ENCODE measurements around the gene PILRA. TPM values are rescaled to one million over a fixed set of nuclear protein-coding genes. Genes with fewer than 3 reads are reported as not detected.
"Not testable (repeated sequence)": the region's sequence is repeated elsewhere in the genome, so short reads cannot be mapped to it uniquely, and the experiment has no call there.

The PILRA gene
- total RNA-seq, result 0.68 TPM in 1 of 2 replicates, not detected in the other

GRCh38 chr7:100373261-100373831, at the start of gene PILRA:
Gene PILRA, plus strand, starts transcription at chr7:100373487. Its CDS starts 170 bp downstream, at chr7:100373657.
- H3K4me3 ChIP-seq (ENCODE audit: low read depth, low read length), result no peak within 1 kb of the TSS
- no peaks in the 10 kb centered on the region for H3K36me3 ChIP-seq (ENCODE audit: control insufficient read depth, insufficient read depth, low read length)
- no peak for TF ChIP-seq CTCF (IDR thresholded peaks at IDR 0.05; ENCODE audit: insufficient read depth, low read length, poor library complexity, severe bottlenecking)
- no peaks in the 10 kb centered on the region for H3K27me3 ChIP-seq (ENCODE audit: control insufficient read depth, insufficient read depth, low read length)
- DNase-seq (ENCODE audit: low read depth), result no peak

GRCh38 chr7:100324194-100324593, 49.1 kb upstream of the PILRA start:
- not testable (repeated sequence) for DNase-seq (ENCODE audit: low read depth); H3K36me3 ChIP-seq (ENCODE audit: control insufficient read depth, insufficient read depth, low read length); H3K27me3 ChIP-seq (ENCODE audit: control insufficient read depth, insufficient read depth, low read length); H3K4me3 ChIP-seq (ENCODE audit: low read depth, low read length)

GRCh38 chr7:100325671-100326070, 47.6 kb upstream of the PILRA start:
- not testable (repeated sequence) for DNase-seq (ENCODE audit: low read depth); H3K4me3 ChIP-seq (ENCODE audit: low read depth, low read length); H3K27me3 ChIP-seq (ENCODE audit: control insufficient read depth, insufficient read depth, low read length); H3K36me3 ChIP-seq (ENCODE audit: control insufficient read depth, insufficient read depth, low read length)

GRCh38 chr7:100326914-100327313, 46.4 kb upstream of the PILRA start:
- DNase-seq (ENCODE audit: low read depth); H3K4me3 ChIP-seq (ENCODE audit: low read depth, low read length); H3K27me3 ChIP-seq (ENCODE audit: control insufficient read depth, insufficient read depth, low read length); H3K36me3 ChIP-seq (ENCODE audit: control insufficient read depth, insufficient read depth, low read length): not testable (repeated sequence)

- H3K4me3 ChIP-seq (ENCODE audit: low read depth, low read length), result peak overlapping the region; percentile 71
- DNase-seq (ENCODE audit: low read depth), result peak; percentile 63
- not testable (repeated sequence) for H3K36me3 ChIP-seq (ENCODE audit: control insufficient read depth, insufficient read depth, low read length); H3K27me3 ChIP-seq (ENCODE audit: control insufficient read depth, insufficient read depth, low read length)
Observed at GRCh38 chr7:100335566-100336466, 37.5 kb upstream of the PILRA start.

GRCh38 chr7:100338083-100338696, 35.1 kb upstream of the PILRA start:
- not testable (repeated sequence) for H3K27me3 ChIP-seq (ENCODE audit: control insufficient read depth, insufficient read depth, low read length); H3K36me3 ChIP-seq (ENCODE audit: control insufficient read depth, insufficient read depth, low read length); H3K4me3 ChIP-seq (ENCODE audit: low read depth, low read length)
- DNase-seq (ENCODE audit: low read depth), result peak; percentile 64

GRCh38 chr7:100341286-100341685, 32.0 kb upstream of the PILRA start:
- DNase-seq (ENCODE audit: low read depth); H3K4me3 ChIP-seq (ENCODE audit: low read depth, low read length); H3K36me3 ChIP-seq (ENCODE audit: control insufficient read depth, insufficient read depth, low read length); H3K27me3 ChIP-seq (ENCODE audit: control insufficient read depth, insufficient read depth, low read length): not testable (repeated sequence)

GRCh38 chr7:100342765-100343164, 30.5 kb upstream of the PILRA start:
- no peaks in the 10 kb centered on the region for H3K27me3 ChIP-seq (ENCODE audit: control insufficient read depth, insufficient read depth, low read length)
- H3K4me3 ChIP-seq (ENCODE audit: low read depth, low read length), result no peak overlapping the region
- no peak for DNase-seq (ENCODE audit: low read depth)
- peaks cover 1% of the 10 kb centered on the region for H3K36me3 ChIP-seq (ENCODE audit: control insufficient read depth, insufficient read depth, low read length)
- no peak for TF ChIP-seq CTCF (IDR thresholded peaks at IDR 0.05; ENCODE audit: insufficient read depth, low read length, poor library complexity, severe bottlenecking)

- DNase-seq (ENCODE audit: low read depth); H3K36me3 ChIP-seq (ENCODE audit: control insufficient read depth, insufficient read depth, low read length); H3K27me3 ChIP-seq (ENCODE audit: control insufficient read depth, insufficient read depth, low read length); H3K4me3 ChIP-seq (ENCODE audit: low read depth, low read length): not testable (repeated sequence)
Observed at GRCh38 chr7:100344124-100344559, 29.1 kb upstream of the PILRA start.
